ENCODE measurements around the gene CENPL. TPM values are rescaled to one million over a fixed set of nuclear protein-coding genes. Genes with fewer than 3 reads are reported as not detected.

The CENPL gene
- total and polyA plus RNA-seq, 2 of the 8 experiments (the other 6 are each of a cell fraction or from before 2014, with no cell fraction given): 6.6 to 16.0 TPM

DNA sequence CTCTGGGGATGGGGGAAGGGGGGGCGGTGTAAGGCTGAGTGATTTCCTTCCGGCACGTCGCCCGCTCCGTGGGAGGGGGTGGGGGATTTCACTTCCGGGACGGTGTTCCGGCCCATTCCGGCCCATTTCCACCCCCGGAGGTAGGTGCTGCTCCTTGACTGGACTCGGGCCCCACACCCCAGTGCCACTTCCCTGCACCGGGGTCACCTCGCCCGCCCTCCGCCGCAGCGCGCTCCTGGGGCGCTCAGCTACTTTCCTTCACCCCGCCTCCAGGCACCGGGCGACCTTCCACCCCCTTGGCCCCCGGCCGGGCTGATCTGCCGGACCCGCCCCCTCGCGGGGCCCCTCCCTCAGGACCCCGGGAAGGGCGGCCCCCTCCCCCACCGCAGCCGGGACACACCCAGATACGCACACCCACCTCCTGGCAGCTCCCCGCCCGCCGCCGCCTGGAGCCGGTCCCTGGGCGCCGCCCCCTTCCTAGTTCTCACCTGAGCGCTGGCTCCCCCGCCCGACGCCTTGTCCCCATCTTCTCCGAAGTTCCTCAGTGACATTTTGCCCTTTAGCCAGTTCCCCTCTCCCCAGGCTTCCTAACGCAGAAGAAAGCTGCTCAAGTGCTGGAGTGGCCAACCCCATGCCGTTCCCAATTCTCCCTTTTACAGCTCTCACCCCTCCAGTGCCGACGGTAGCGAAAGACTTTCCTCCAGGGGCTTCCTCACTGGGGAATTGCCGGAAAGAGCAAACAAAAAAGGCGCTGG lies 43.8 kb upstream of the CENPL start, which contains the start of gene ZBTB37:
Gene ZBTB37, plus strand, starts transcription at position 115 of the 755 bp plus-strand sequence. CDS start 1,846 bp downstream, outside the sequence.
- no peak within 1 kb of the TSS for H3K14ac ChIP-seq (ENCODE audit: insufficient read length)
- H3K9me3 ChIP-seq (ENCODE audit: insufficient read depth in 2 of 2, low read depth in 1 of 2, low read length in 1 of 2): no peaks in the 10 kb centered on the region
- peak within 1 kb of the TSS; percentile 70 for H2BK12ac ChIP-seq (ENCODE audit: low read depth, low read length)
- peak within 1 kb of the TSS; percentile 79 for H3K4ac ChIP-seq (replicated peaks; ENCODE audit: insufficient read length, low read depth, low read length)
- peaks cover 3% of the 10 kb centered on the region for H3K23me2 ChIP-seq (ENCODE audit: low read depth, low read length)
- ChIA-PET POLR2A (ENCODE audit: partially characterized antibody) (interaction anchor here (0.6 to 13.3 kb wide), 93 partner anchors 8 to 1336 kb away, joined by 3 to 475 read pairs (median 5); partner anchors contain the start of genes CENPL, DARS2, KLHL20 and PRDX6), CTCF (ENCODE audit: partially characterized antibody) (interaction anchor here (0.6 to 1.5 kb wide), 3 partner anchors 45 to 890 kb away, joined by 3 to 5 read pairs (median 3); no protein-coding TSS in a partner anchor)
- H4K8ac ChIP-seq (ENCODE audit: extremely low read depth, insufficient read depth, low read length): peak within 1 kb of the TSS; percentile 96
- H3K4me1 ChIP-seq (replicated peaks in 1 of 4; ENCODE audit: control insufficient read depth in 3 of 4, insufficient read depth in 4 of 4, low read length in 3 of 4): peaks cover 2 to 10% (median 4%) of the 10 kb centered on the region in 4 experiments; a peak in 5 of 7 replicates
- peak within 1 kb of the TSS; percentile 80 for H4K5ac ChIP-seq (ENCODE audit: insufficient read length, low read depth, low read length)
- peak within 1 kb of the TSS; percentile 93 for H3K27ac ChIP-seq (ENCODE audit: low read depth, low read length)
- peak within 1 kb of the TSS; percentile 58 for H2BK120ac ChIP-seq (replicated peaks; ENCODE audit: low read depth, low read length)
- peak within 1 kb of the TSS; percentile 86 for H4K91ac ChIP-seq (replicated peaks; ENCODE audit: insufficient read length, low read length)
- H3K79me2 ChIP-seq (ENCODE audit: control insufficient read depth in 1 of 2, insufficient read depth in 2 of 2, low read length in 2 of 2): peaks cover 0 to 52% of the 10 kb centered on the region in 2 experiments; a peak in 3 of 4 replicates
- no peak within 1 kb of the TSS for H2BK15ac ChIP-seq (ENCODE audit: low read length)
- peak within 1 kb of the TSS; percentile 90 to 100 (median 92) for H3K4me3 ChIP-seq (ENCODE audit: extremely low read depth in 1 of 4, insufficient read depth in 2 of 4, low read depth in 3 of 4, low read length in 4 of 4)
- peak within 1 kb of the TSS; percentile 78 for H3K56ac ChIP-seq (replicated peaks; ENCODE audit: insufficient read length, low read depth, low read length)
- DNase-seq (ENCODE audit: low read depth in 1 of 2, low spot score in 2 of 2): peak; percentile 81 to 99
- no peak for FAIRE-seq
- H3K9ac ChIP-seq (replicated peaks in 1 of 4; ENCODE audit: extremely low read depth in 1 of 4, low read depth in 3 of 4, low read length in 3 of 4): peak within 1 kb of the TSS; percentile 97 to 99 (median 97)
- H3K4me2 ChIP-seq (ENCODE audit: insufficient read depth in 1 of 2, low read depth in 2 of 2, low read length in 2 of 2): peak within 1 kb of the TSS; percentile 83 to 95
- H4K20me1 ChIP-seq (replicated peaks in 1 of 2; ENCODE audit: control insufficient read depth in 1 of 2, insufficient read depth in 2 of 2, low read length in 2 of 2): peaks cover 7 to 11% of the 10 kb centered on the region in 2 experiments
- no peaks in the 10 kb centered on the region for H3K27me3 ChIP-seq (replicated peaks in 1 of 4; ENCODE audit: control insufficient read depth in 3 of 4, extremely low read depth in 1 of 4, insufficient read depth in 3 of 4, low read length in 3 of 4)
- H3K23ac ChIP-seq (ENCODE audit: insufficient read length): no peak within 1 kb of the TSS
- H2AK5ac ChIP-seq (ENCODE audit: low read depth, low read length): peak within 1 kb of the TSS; percentile 98; the same call in 1 of the 2 replicates
- peak within 1 kb of the TSS; percentile 98 for H3K18ac ChIP-seq (ENCODE audit: extremely low read depth, low read length)
- WGBS, 2 experiments (ENCODE audit: extremely low coverage in 1 of 2, insufficient coverage in 1 of 2, insufficient read length in 1 of 2, insufficient replicate concordance in 2 of 2, low coverage in 1 of 2, low lambda C conversion rate in 2 of 2, missing lambda C conversion rate in 1 of 2): 2% methylated on average over 22 of the region's 53 CpGs; no CpG with 5 or more reads in 1 of the 2 experiments
- no peaks in the 10 kb centered on the region; the same call in 1 of the 2 replicates for H3K79me1 ChIP-seq (ENCODE audit: low read depth, low read length)
- H3K36me3 ChIP-seq (ENCODE audit: control insufficient read depth in 2 of 4, insufficient read depth in 4 of 4, low read length in 3 of 4): peaks cover 25 to 50% (median 37%) of the 10 kb centered on the region in 4 experiments
- peak within 1 kb of the TSS; percentile 98 for H2BK5ac ChIP-seq (ENCODE audit: low read depth, low read length)
- peak within 1 kb of the TSS; percentile 74; the same call in 1 of the 2 replicates for H2AFZ ChIP-seq (ENCODE audit: low read length)
- no peak within 1 kb of the TSS for H2BK20ac ChIP-seq (ENCODE audit: low read length)
- TF ChIP-seq SRF (IDR thresholded peaks at IDR 0.05; ENCODE audit: low read depth, low read length) (no peak), SAP30 (IDR thresholded peaks at IDR 0.05; ENCODE audit: insufficient read depth, insufficient replicate concordance, low read length) (no peak), BACH1 (IDR thresholded peaks at IDR 0.05; ENCODE audit: low read length) (no peak), TCF12 (IDR thresholded peaks at IDR 0.05; ENCODE audit: low read depth, low read length) (no peak), HDAC6 (IDR thresholded peaks at IDR 0.05; ENCODE audit: low read depth, low read length) (no peak), POLR2A (IDR thresholded peaks at IDR 0.05; ENCODE audit: control extremely low read depth in 1 of 2, low read depth in 2 of 2, low read length in 2 of 2) (no peak), KDM1A (IDR thresholded peaks at IDR 0.05; ENCODE audit: borderline replicate concordance, low read length) (no peak), BCL11A (IDR thresholded peaks at IDR 0.05; ENCODE audit: low read depth in 2 of 2, low read length in 2 of 2) (no peak), ASH2L (IDR thresholded peaks at IDR 0.05; ENCODE audit: low read length) (peak; percentile 92), SIX5 (IDR thresholded peaks at IDR 0.05; ENCODE audit: low read depth, low read length) (no peak), GABPA (IDR thresholded peaks at IDR 0.05; ENCODE audit: borderline replicate concordance, insufficient read depth, low read length) (peak; percentile 70)
- TF ChIP-seq, protein P1, sequence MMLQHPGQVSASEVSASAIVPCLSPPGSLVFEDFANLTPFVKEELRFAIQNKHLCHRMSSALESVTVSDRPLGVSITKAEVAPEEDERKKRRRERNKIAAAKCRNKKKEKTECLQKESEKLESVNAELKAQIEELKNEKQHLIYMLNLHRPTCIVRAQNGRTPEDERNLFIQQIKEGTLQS (IDR thresholded peaks at IDR 0.05; ENCODE audit: insufficient read depth, low read depth, low read length): no peak
